H1 (cell line): ENCODE results near the gene KCNC1. TPM values are rescaled to one million over a fixed set of nuclear protein-coding genes. Genes with fewer than 3 reads are reported as not detected.

ENCODE experiments used
- BCL11A ChIP-seq, 2 experiments: IDR thresholded peaks; one replicate each; pipeline ENCODE4 v1.6.1; 2011; ENCODE audit warnings: low read depth in 2 of 2, low read length in 2 of 2, mild to moderate bottlenecking in 2 of 2
- CBX8 ChIP-seq: fragments of 300-800, 300-1000 bp; sonication (generic); IDR thresholded peaks from 2 replicates; pipeline ENCODE4 v1.7.1; 2016; ENCODE audit warnings: low read depth, low read length, borderline replicate concordance
- POU5F1 ChIP-seq: IDR thresholded peaks from 2 replicates; pipeline ENCODE4 v1.6.1; 2011; ENCODE audit warnings: low read depth, mild to moderate bottlenecking, low read length, moderate library complexity
- RFX5 ChIP-seq: IDR thresholded peaks from 2 replicates; pipeline ENCODE4 v1.6.1; 2011; ENCODE audit warnings: low read depth, low read length, improper control_type of control experiment, borderline replicate concordance
- TCF12 ChIP-seq: IDR thresholded peaks from 2 replicates; pipeline ENCODE4 v1.6.1; 2011; ENCODE audit warnings: low read depth, mild to moderate bottlenecking, low read length
- polyA plus RNA-seq, 7 experiments: library from polyadenylated mRNA; depleted of rRNA in 3 of 7; stranded (reverse) in 5 of 7; unstranded in 2 of 7; fragments of >200 nt in 5 of 7; fragments of 200-250 nt in 2 of 7; gene quantifications; 1 replicate in 5 of 7; 2 replicates in 1 of 7; 4 replicates in 1 of 7; pipeline versions ENCODE4 v1.2.1 to v1.2.3, GENCODE V29; 2011 to 2013; ENCODE audit warnings: missing spikeins in 2 of 7, mixed read lengths in 2 of 7
- total RNA-seq: library from RNA; stranded (reverse); fragmentation: NEBNext Ultra II Directional; extraction: Animal tissue kit (Norgen Biotek cat#: 25700); gene quantifications from 2 replicates; pipeline ENCODE4 v1.2.1, GENCODE V29; 2021

Gene KCNC1
- total and polyA plus RNA-seq, 2 of the 8 experiments (the other 6 are each of a cell fraction or from before 2014, with no cell fraction given) = 0.11 to 0.26 TPM

DNA sequence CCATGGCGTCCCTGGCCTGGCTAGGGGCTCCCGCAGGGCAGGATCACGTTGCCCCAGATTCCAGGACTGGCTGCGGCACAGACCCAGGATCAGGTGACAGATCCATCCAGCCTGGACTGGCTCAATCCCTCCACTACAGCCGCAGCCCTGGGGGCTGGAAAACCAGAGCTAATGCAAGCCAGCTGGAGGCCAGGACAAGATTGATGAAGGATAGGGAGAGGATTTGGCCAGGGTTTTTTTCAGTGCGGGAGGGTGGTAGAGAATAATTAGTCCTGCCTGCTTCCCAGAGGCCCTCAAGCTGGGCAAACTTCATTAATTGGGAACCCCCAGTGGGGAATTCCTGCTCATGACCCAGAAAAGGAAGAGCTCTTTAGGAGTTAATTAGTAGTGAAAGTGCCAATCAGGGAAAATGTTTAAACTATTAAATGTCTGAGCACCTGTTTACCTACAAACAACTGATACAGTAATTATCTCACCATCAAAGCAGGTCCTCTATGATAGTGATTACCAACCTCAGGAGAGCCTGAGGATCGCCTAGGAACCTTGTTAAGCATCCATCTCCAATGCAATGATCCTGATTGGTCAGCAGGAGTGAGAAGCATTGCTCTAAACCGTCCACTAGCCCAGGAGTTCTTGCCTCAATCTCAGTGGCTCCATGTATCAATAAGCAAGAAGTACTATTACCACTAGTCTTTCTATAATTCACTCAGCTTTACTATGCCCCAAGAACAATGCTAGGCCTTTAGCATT, 48.2 kb upstream of the KCNC1 start (continued):
- no peak for TF ChIP-seq CBX8
- TF ChIP-seq BCL11A (IDR thresholded peaks at IDR 0.05; ENCODE audit: low read depth in 2 of 2, low read length in 2 of 2) = no peak
- no peak for TF ChIP-seq TCF12
- TF ChIP-seq POU5F1 = no peak
- no peak for TF ChIP-seq RFX5
